ENCODE measurements around the gene CCDC60.

Gene CCDC60

DNA sequence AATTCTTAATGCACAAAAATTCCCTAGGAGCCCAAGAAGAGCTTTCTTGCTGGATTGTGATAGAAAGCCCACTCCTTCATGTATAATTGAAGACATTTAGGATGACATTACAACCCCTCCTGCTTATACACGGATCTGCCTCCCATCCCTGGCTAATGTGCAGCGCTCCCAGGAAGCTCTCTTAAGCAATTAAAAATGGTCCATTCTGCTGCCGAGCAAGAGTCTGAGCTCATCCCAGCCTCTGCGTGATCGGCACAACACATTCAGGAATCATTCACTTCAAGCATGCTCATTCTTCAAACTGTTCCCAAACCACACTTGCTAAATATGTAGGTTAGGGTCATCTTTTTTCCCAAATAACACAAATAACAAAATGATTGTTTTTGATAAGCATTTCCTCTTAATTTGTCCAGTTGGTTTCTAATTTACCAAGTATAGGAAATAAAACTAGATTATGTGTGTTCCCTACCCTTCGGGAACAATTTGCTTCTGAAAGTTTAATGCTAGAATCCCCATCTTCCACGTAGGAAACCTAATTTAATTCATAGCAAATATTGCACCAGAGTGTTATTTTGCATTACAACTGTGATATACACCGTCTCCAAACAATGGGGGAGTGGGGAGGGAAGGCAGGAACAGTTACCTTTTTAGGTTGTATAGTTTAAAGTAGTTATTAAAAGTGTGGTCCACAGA, 241.7 kb downstream of the CCDC60 start:
- Histone ChIP-seq H3K4me1 (ENCODE audit: control insufficient read depth, insufficient read depth, low read length) (no peaks in the 10 kb centered on the region), H3K36me3 (ENCODE audit: control insufficient read depth in 2 of 2, insufficient read depth in 1 of 2, low read length in 2 of 2) (no peaks in the 10 kb centered on the region), H3K9me3 (ENCODE audit: control insufficient read depth, insufficient read depth, low read depth, low read length) (no peaks in the 10 kb centered on the region), H3K27ac (ENCODE audit: extremely low read depth, low read depth, low read length) (no peak overlapping the region), H3K4me3 (ENCODE audit: low read depth, low read length) (no peak overlapping the region)
- ChIA-PET CTCF (no interaction called here), POLR2A (no interaction called here)
- TF ChIP-seq IKZF3 (tag by site-specific recombination; IDR thresholded peaks at IDR 0.05), result no peak
- TF ChIP-seq ZNF214 (tag by site-specific recombination; IDR thresholded peaks at IDR 0.05; ENCODE audit: borderline replicate concordance), result no peak
- no peak for TF ChIP-seq ZFP41 (tag by site-specific recombination; IDR thresholded peaks at IDR 0.05; ENCODE audit: borderline replicate concordance)
- no peak for TF ChIP-seq ZNF473 (tag by site-specific recombination; IDR thresholded peaks at IDR 0.05)
- no peak for TF ChIP-seq ZBTB48 (tag by site-specific recombination; IDR thresholded peaks at IDR 0.05)
- TF ChIP-seq, protein P1, sequence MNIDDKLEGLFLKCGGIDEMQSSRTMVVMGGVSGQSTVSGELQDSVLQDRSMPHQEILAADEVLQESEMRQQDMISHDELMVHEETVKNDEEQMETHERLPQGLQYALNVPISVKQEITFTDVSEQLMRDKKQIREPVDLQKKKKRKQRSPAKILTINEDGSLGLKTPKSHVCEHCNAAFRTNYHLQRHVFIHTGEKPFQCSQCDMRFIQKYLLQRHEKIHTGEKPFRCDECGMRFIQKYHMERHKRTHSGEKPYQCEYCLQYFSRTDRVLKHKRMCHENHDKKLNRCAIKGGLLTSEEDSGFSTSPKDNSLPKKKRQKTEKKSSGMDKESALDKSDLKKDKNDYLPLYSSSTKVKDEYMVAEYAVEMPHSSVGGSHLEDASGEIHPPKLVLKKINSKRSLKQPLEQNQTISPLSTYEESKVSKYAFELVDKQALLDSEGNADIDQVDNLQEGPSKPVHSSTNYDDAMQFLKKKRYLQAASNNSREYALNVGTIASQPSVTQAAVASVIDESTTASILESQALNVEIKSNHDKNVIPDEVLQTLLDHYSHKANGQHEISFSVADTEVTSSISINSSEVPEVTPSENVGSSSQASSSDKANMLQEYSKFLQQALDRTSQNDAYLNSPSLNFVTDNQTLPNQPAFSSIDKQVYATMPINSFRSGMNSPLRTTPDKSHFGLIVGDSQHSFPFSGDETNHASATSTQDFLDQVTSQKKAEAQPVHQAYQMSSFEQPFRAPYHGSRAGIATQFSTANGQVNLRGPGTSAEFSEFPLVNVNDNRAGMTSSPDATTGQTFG (tag by site-specific recombination; IDR thresholded peaks at IDR 0.05; ENCODE audit: borderline replicate concordance), result no peak
- no peak for TF ChIP-seq SP3 (tag by site-specific recombination; IDR thresholded peaks at IDR 0.05)
- TF ChIP-seq ZNF121 (tag by site-specific recombination; IDR thresholded peaks at IDR 0.05), result no peak
- TF ChIP-seq, protein P2, sequence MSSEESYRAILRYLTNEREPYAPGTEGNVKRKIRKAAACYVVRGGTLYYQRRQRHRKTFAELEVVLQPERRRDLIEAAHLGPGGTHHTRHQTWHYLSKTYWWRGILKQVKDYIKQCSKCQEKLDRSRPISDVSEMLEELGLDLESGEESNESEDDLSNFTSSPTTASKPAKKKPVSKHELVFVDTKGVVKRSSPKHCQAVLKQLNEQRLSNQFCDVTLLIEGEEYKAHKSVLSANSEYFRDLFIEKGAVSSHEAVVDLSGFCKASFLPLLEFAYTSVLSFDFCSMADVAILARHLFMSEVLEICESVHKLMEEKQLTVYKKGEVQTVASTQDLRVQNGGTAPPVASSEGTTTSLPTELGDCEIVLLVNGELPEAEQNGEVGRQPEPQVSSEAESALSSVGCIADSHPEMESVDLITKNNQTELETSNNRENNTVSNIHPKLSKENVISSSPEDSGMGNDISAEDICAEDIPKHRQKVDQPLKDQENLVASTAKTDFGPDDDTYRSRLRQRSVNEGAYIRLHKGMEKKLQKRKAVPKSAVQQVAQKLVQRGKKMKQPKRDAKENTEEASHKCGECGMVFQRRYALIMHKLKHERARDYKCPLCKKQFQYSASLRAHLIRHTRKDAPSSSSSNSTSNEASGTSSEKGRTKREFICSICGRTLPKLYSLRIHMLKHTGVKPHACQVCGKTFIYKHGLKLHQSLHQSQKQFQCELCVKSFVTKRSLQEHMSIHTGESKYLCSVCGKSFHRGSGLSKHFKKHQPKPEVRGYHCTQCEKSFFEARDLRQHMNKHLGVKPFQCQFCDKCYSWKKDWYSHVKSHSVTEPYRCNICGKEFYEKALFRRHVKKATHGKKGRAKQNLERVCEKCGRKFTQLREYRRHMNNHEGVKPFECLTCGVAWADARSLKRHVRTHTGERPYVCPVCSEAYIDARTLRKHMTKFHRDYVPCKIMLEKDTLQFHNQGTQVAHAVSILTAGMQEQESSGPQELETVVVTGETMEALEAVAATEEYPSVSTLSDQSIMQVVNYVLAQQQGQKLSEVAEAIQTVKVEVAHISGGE (tag by site-specific recombination; conservative IDR thresholded peaks at IDR 0.05; ENCODE audit: low read depth), result no peak
- no peak for TF ChIP-seq ZBTB8A (tag by site-specific recombination; IDR thresholded peaks at IDR 0.05)
- TF ChIP-seq ZNF112 (tag by site-specific recombination; IDR thresholded peaks at IDR 0.05), result no peak
- TF ChIP-seq OSR2 (tag by site-specific recombination; IDR thresholded peaks at IDR 0.05), result no peak
- no peak for TF ChIP-seq ZXDB (tag by site-specific recombination; IDR thresholded peaks at IDR 0.05)
- TF ChIP-seq ZNF561 (tag by site-specific recombination; IDR thresholded peaks at IDR 0.05; ENCODE audit: borderline replicate concordance), result no peak

DNA sequence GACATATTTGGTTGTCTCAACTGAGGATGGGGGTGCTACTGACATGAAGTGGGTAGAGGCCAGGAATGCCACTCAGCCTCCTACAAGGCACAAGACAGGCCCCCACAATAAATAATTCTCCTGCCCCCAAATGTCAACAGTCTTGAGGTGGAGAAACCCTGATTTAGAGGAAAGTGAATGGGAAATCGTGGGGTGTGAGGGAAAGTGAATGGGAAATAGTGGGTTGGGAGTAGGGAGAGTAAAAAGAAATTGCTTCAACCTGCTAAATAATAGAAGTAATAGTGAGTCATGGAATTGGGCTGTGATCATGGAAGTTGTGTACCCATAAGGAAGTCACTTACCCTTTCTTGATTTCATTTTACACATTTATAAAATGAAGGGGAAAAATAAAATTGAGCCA, 242.4 kb downstream of the CCDC60 start:
- ChIA-PET POLR2A (no interaction called here), CTCF (no interaction called here)
- Histone ChIP-seq H3K4me1 (ENCODE audit: control insufficient read depth, insufficient read depth, low read length) (no peaks in the 10 kb centered on the region), H3K9me3 (ENCODE audit: control insufficient read depth, insufficient read depth, low read depth, low read length) (no peaks in the 10 kb centered on the region; the same call in 1 of the 2 replicates), H3K4me3 (ENCODE audit: low read depth, low read length) (no peak overlapping the region), H3K27ac (ENCODE audit: extremely low read depth, low read depth, low read length) (no peak overlapping the region), H3K36me3 (ENCODE audit: control insufficient read depth in 2 of 2, insufficient read depth in 1 of 2, low read length in 2 of 2) (no peaks in the 10 kb centered on the region)
- TF ChIP-seq GLI4 (tag by site-specific recombination; IDR thresholded peaks at IDR 0.05) (no peak), PRDM1 (tag by site-specific recombination; IDR thresholded peaks at IDR 0.05) (peak; percentile 63), ZNF843 (tag by site-specific recombination; IDR thresholded peaks at IDR 0.05) (no peak), KLF7 (tag by site-specific recombination; IDR thresholded peaks at IDR 0.05; ENCODE audit: borderline replicate concordance) (no peak), ZNF629 (tag by site-specific recombination; IDR thresholded peaks at IDR 0.05) (no peak)
- TF ChIP-seq, protein P3, sequence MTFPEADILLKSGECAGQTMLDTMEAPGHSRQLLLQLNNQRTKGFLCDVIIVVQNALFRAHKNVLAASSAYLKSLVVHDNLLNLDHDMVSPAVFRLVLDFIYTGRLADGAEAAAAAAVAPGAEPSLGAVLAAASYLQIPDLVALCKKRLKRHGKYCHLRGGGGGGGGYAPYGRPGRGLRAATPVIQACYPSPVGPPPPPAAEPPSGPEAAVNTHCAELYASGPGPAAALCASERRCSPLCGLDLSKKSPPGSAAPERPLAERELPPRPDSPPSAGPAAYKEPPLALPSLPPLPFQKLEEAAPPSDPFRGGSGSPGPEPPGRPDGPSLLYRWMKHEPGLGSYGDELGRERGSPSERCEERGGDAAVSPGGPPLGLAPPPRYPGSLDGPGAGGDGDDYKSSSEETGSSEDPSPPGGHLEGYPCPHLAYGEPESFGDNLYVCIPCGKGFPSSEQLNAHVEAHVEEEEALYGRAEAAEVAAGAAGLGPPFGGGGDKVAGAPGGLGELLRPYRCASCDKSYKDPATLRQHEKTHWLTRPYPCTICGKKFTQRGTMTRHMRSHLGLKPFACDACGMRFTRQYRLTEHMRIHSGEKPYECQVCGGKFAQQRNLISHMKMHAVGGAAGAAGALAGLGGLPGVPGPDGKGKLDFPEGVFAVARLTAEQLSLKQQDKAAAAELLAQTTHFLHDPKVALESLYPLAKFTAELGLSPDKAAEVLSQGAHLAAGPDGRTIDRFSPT (tag by site-specific recombination; IDR thresholded peaks at IDR 0.05), result no peak
- TF ChIP-seq, protein P4, sequence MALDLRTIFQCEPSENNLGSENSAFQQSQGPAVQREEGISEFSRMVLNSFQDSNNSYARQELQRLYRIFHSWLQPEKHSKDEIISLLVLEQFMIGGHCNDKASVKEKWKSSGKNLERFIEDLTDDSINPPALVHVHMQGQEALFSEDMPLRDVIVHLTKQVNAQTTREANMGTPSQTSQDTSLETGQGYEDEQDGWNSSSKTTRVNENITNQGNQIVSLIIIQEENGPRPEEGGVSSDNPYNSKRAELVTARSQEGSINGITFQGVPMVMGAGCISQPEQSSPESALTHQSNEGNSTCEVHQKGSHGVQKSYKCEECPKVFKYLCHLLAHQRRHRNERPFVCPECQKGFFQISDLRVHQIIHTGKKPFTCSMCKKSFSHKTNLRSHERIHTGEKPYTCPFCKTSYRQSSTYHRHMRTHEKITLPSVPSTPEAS (tag by site-specific recombination; IDR thresholded peaks at IDR 0.05), result no peak

All from HEK293 (cell line).